Activated CD4-positive, alpha-beta T cell treated with anti-CD3 and anti-CD28 coated beads for 48 hours (primary cell): ENCODE results near the gene CORO6.

Source experiments
- DNase-seq: peaks from one replicate; pipeline ENCODE4 v3.0.0-alpha.2; 2020

CORO6 gene

GRCh38 chr17:29612404-29613280 lies 10.1 kb downstream of the CORO6 start:
- DNase-seq, result no peak

DNA sequence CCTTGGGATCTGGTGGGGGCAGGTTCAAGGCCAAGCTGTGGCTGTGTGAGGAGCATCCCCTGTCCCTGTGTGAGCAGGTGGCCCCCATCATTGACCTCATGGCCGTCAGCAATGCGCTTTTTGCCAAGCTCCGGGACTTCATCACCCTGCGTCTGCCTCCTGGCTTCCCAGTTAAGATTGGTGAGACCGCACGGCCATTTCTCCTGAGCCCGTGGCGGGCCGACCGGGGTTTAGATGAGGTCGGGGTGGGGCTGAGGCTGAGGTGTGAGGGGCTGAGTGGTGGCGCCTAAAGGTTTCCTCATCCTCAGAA lies 10.7 kb downstream of the CORO6 start:
- no peak for DNase-seq

GRCh38 chr17:29611351-29612093 lies 11.2 kb downstream of the CORO6 start:
- DNase-seq, result no peak

DNA sequence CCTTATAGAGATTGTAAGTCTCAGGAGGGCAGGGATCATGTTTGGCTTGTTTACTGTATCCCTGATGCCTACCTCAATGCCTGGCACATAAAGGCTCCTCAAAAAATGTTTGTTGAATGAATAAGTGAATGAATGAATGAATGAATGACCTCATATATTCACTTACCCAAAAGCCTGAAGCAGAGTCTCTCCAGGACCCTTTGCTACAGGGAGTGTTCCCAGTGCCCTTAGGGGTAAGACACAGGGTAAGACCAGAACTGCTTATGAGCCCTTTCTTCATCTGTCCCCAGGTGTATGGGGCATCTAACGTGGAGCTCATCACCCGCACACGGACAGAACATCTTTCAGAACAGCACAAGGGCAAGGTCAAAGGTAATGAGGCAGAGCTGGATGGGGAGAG lies 12.3 kb downstream of the CORO6 start:
- no peak for DNase-seq

- DNase-seq, result no peak
Measured at GRCh38 chr17:29608986-29609385, 13.7 kb downstream of the CORO6 start.

DNA sequence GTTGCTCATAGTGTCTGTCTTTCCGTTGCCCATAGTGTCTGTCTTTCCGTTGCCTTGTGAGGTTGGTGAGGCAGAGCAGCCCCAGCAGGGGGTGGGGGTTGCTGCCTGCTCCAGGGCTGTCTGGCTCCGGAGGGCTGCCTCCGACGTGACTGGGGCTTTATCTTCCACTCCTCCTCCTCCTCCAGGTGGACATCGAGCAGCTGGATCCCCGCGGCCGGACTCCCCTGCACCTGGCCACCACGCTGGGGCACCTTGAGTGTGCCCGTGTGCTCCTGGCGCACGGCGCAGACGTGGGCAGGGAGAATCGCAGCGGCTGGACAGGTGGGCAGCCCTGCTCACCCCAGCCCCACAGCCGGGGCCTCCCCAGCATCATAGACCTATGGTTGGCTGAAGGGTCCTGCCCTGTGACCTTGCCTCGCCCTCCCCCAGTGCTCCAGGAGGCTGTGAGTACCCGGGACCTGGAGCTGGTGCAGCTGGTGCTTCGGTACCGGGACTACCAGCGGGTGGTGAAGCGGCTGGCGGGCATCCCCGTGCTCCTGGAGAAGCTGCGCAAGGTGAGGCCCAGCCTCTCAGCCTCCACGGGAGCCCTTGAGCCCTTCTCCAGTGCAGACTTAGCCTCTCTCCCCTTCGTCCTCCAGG lies 15.0 kb downstream of the CORO6 start:
- no peak for DNase-seq

- no peak for DNase-seq
Measured at GRCh38 chr17:29603109-29603674, 19.5 kb downstream of the CORO6 start.

DNA sequence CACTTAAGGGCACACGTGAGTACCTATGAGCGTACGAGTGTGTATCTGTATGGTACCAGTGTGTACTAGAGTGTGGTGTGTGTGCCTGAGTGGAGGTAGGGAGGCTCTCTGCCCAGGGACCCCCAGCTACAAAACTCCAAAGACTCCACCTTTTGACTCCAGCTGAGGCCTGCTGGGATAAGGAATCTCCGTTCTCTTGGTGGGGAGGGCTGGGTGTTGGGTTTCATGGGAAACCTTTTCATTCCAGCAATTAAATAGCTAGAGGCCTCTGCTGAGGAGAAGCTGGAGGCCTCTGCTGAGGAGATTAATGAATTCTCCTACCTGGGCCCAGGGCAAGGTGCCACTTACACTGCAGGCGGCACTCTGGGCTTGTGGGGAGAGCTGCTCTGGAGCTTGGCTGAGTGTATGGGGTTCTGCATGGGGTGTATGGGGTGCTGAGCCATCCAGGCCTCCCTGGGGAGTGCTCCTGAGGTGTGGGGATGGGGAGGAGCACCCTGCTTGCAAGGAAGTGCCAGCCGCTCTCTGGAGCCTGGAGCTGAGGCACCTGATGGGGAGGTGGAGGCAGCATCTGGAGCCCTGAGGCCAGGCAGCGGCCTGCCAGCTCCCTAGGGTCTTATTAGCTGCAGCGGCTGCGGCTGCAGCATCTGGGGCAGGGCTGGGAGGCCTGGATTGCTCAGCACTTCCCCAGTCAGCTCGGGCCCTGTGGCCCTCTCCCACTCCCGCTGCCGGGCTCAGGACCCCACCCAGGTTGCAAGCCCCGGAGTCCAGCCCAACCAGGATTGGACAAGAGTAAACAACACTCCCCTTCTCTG lies 25.1 kb downstream of the CORO6 start:
- DNase-seq, result no peak

DNA sequence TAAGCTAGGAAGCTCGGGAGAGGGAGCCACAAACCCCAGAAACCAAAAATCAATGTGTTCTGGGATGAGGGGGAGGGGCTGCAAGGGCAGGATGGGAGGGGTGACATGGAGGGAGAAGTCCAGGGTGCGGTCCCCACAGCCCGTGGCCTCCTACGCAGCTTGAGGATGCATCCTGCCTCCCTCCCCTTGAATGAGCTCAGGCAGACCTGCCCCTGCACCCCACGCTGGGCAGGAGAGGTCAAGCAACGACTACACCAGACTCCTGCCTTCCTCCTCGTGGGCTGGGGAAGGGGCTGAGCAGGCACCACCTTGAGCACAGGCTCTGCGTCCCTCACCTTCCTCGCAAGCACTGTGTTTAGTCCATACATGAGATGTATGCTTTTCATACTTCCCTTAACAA lies 25.9 kb downstream of the CORO6 start:
- DNase-seq, result no peak

- no peak for DNase-seq
Measured at GRCh38 chr17:29595943-29596774, 26.6 kb downstream of the CORO6 start.

DNA sequence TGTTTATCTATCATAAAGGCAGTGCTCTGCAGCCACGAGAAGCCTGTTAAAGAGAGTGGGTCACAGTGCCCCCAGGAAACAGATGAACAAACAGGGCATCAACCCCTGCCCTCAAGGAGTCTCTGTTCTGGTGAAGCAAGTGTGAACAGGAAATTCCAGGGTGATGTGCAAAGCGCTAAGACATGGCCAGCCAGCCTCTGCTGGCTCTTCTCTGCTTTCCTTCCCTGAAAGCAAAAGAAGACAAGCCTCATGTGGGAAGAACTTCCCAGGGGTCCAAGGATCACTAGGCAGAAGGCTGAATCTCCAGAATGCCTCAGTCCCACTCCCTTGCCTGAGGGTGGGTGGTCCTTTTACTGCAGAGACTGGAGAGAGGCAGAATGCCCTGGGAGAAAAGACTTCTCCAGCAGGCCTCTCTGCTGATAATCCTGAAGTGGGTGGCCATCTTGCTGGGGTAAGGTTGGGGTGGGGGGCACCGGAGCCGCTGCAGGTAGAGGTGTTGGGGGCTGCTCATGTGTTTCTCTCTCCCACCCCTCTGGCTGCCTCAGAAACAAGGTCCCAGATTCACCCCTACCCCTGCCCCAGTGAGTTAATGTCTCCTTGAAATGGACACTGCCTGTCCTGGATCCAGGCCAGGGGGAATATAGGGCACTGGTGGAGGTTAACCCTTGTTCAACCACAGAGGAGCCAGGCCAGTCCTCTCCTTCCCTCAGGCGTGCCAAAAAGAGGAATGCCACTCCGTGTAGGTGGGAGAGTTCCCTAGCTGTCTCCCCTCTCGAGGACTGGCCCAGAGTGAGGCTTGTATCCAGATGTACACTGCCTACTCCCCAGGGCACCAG lies 27.4 kb downstream of the CORO6 start:
- DNase-seq, result no peak

DNA sequence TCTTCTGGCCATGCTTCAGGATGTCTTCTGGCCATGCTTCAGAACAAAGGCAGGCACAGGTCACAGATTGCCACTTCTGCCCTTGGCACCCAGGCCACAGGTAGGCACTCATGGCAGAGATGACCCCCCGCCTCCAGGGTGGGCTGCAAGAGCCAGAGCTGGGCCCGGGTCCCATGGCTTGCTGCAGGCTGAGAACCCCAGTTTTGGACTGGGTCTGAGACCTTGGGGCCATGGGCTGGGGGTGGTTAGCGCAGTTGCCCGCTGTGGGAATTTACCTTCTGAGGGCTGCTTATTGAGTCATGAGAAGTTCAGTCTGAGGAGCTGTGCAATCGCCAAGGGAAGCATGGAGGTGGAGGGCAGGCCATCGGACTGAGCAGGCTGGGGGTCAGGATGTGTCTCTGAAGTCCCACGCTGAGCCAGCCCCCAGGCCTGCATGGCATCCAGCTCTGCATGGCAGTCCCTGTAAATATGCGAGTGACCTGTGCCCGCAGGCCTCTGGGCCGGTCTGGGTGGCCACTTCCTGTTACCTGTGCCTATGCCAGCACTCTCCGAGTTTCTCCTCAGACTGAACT lies 28.1 kb downstream of the CORO6 start:
- DNase-seq, result no peak

- DNase-seq, result peak; percentile 52
Measured at GRCh38 chr17:29593591-29594518, 28.9 kb downstream of the CORO6 start.

GRCh38 chr17:29592850-29593551 lies 29.7 kb downstream of the CORO6 start, which contains the start of gene ANKRD13B:
TSS of gene ANKRD13B (plus strand) at chr17:29593132. CDS start at chr17:29593622, 490 bp downstream.
- peak; percentile 68 for DNase-seq

- DNase-seq, result peak; percentile 90
Measured at GRCh38 chr17:29591737-29592608, 30.7 kb downstream of the CORO6 start.

DNA sequence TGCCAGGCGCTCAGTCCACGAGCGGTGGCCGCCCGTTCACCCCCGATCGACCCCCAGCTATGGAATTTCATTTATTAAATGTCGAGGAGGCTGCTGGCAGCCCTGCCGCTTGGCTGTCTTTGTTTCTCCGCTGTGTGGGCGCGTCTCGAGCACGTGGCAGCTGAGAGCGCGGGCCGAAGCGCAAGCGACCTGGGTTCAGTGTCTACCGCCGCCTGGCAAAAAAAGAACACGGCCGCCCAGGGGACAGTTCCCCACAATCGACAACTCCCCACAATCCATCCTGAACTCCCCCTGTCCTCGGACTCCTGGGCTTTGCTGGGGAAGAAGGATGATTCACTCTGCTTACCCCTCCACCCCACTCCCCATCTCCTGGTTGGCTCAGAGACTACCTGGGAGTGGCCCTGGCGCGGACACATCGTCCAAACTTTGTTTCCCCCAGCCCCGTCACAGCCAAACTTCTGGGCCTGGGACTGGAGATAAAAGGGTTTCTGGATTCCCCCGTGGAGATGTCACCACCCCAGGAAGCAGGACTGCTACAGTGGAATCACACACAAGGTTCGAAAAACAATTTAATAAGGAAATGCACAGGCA lies 31.5 kb downstream of the CORO6 start:
- peak; percentile 75 for DNase-seq
